Esophagus muscularis mucosa (tissue), 4 donors: Measurements from ENCODE around the gene IFIT1B.

Source experiments
- CTCF ChIP-seq, 3 experiments: fragments of 200-600 bp in 2 of 3; fragments of 450-650 bp in 1 of 3; sonication (generic) in 2 of 3; IDR thresholded peaks; one replicate each; pipeline ENCODE4 v1.5.1; 2017 to 2019; ENCODE audit warnings: antibody characterized with exemption in 3 of 3, mild to moderate bottlenecking in 2 of 3, moderate library complexity in 1 of 3
- EP300 ChIP-seq: sonication (generic); formaldehyde crosslinking; IDR thresholded peaks from one replicate; pipeline ENCODE4 v1.6.1; 2017; ENCODE audit warnings: antibody characterized with exemption
- POLR2AphosphoS5 ChIP-seq, 2 donors: sonication (generic); formaldehyde crosslinking; IDR thresholded peaks; one replicate each; pipeline ENCODE4 v1.6.1; 2017; ENCODE audit warnings: antibody characterized with exemption in 2 of 2

GRCh38 chr10:89393898-89394297 is 16.0 kb downstream of the IFIT1B start:
- no peak for TF ChIP-seq EP300
- TF ChIP-seq CTCF (IDR thresholded peaks at IDR 0.05): no peak
- no peak for TF ChIP-seq POLR2AphosphoS5 (IDR thresholded peaks at IDR 0.05)
